HG03135 (cell line): Measurements from ENCODE around the gene MTUS2.
A peak's percentile ranks its signal among the peaks of the same experiment; 100 is the strongest.

ENCODE experiments used
- ATAC-seq: cut with Tn5 transposase; IDR thresholded peaks from one replicate; pipeline ENCODE4 v1.9.1; 2021; ENCODE audit warnings: mild to moderate bottlenecking, moderate library complexity; ENCODE audit not compliant: unreplicated experiment

Gene MTUS2

DNA sequence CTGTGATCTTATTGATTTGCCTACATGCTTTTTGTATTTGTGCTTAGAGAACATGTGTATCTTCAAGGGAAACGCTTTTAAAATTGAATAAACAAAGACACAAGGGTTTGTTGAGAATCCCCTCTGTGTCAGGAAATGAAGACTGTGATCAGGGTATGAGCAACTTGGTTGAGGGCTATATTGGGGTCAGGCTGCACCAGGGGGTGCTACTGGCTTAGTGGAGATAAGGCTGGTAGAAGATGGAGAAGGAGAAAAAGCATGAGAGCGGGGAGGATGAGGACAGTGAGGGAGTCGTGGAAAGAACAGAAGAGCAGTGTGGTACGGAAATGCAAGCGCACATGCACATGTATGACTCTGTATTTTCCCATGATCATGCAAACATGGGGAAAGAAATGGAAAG lies 201.6 kb downstream of the MTUS2 start:
- no peak for ATAC-seq

DNA sequence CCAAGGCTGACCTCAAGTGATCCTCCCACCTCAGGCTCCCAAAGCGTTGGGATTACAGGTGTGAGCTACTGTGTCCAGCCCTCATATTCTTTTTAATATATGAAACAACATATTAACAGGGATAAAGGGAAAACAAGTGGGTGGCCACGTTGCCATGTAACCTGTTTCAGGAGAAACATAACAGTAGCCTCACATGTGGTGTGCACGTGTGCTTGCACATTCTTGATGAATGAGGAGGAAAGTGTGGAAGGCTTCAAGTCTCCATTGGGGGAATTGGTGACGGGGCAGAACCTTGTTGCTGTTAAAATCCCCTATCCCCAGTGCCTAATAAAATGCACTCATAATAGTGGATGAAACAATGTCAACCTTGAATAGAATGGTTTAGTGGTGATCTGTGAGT lies 202.3 kb downstream of the MTUS2 start:
- ATAC-seq: no peak

- ATAC-seq: no peak
Observed at GRCh38 chr13:29022968-29023367, 202.8 kb downstream of the MTUS2 start.

DNA sequence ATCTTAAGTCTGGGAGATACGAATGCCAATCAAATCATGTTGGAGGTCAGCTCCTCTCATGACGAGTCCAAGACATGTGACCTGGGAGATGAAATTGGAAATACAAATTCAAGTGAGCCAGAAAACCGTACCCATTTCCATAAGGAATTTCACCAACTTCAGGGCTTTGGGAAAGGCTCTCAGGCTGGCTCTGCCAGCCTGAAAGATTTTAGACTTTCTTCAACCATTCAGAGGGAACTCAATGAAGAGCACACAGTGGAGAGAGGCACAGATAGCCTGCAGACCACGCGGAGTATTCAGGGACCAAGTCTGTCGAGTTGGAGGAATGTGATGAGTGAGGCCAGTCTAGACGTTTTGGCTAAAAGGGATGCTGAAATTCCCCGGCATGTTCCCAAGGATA lies 204.6 kb downstream of the MTUS2 start:
- ATAC-seq: no peak

DNA sequence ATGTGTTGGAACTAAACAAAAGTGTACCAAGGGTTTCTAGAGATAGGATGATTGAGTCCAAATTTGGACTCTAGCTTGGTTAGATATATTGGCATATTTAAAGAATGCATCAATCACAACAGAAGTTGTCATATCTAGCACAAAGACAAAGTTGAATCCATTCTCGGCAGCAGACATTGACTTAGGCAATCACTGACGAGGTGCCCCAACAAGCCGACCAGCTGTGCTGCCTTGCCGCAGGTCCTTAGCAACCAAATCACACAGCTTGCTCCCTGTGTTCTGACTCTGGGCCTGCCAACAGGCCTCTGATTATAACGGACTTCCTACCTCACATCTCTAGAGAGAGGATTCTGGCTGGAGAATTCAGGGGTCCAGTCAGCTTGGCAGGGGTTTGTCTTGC lies 208.7 kb downstream of the MTUS2 start:
- no peak for ATAC-seq

DNA sequence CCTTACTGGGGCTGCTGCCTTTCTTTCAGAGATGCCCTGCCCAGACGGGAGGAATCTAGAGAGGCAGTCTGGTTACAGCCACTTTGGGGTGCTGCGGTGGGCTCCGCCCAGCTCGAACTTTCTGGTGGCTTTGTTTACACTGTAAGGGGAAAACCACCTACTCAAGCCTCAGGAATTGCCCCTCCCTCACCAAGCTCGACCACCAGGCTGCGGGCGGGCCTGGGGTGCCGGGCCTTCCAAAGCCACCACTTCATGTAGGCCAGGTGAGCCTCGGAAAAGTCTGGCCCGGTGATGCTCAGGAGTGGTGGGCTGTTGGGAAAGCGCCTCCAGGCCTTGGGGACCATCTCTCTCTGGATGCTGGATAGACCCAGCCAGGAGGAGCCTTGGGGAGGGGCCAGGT lies 218.6 kb downstream of the MTUS2 start:
- no peak for ATAC-seq

GRCh38 chr13:29039212-29039611 lies 219.1 kb downstream of the MTUS2 start:
- ATAC-seq: no peak

- no peak for ATAC-seq
Observed at GRCh38 chr13:29046588-29046987, 226.4 kb downstream of the MTUS2 start.

- ATAC-seq: no peak
Observed at GRCh38 chr13:29049524-29049923, 229.4 kb downstream of the MTUS2 start.

DNA sequence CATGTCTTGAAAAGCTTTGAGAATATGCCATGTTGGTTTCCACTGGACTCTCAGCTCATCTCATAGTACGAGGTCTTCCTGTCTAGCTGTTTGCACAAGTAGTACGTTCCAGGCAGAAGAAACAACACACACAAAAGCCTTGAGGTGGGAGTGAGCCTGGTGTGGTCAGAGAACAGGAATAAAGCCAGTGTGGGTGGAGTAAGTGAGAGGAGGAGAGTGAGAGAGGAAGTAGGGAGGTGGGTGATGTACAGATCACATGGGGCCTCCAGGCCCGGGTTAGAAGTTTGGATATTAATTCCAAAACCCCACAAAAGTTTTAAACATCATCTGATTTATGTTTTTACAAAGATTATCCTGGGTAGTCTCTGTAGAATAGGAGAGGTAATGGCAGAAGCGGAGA lies 230.6 kb downstream of the MTUS2 start:
- ATAC-seq: no peak

DNA sequence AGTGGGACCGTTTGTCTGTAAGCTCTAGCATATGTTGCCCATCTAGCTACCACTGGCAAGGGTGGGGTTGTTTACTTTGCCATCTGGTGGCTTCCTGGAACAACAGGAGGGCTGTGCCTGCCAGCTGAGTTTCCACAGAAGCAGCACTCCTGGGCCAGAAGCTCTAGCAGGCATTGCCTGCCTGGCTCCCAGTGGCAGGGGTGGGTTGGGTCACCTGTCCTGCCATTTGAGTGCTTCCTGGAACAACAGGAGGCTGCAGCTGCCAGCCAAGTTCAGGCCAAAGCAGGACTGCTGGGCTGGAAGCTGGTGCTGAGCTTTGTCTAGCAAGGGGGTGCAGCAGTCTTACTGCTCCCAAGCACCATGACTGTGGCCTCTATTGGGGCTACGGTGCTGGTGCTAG lies 239.7 kb downstream of the MTUS2 start:
- ATAC-seq: no peak

DNA sequence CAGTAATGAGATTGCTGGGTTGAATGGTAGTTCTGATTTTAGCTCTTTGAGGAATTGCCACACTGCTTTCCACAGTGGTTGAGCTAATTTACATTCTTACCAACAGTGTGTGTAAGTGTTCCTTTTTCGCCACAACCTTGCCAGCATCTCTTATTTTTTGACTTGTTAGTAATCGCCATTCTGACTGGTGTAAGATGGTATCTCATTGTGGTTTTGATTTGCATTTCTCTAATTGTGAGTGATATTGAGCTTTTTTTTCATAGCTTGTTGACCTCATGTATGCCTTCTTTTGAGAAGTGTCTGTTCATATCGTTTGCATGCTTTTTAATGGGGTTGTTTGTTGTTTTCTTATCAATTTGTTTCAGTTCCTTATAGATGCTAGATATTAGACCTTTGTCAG lies 245.0 kb downstream of the MTUS2 start:
- ATAC-seq: no peak

GRCh38 chr13:29067306-29067945 lies 247.3 kb downstream of the MTUS2 start:
- no peak for ATAC-seq

GRCh38 chr13:29073755-29074154 lies 253.6 kb downstream of the MTUS2 start:
- no peak for ATAC-seq

GRCh38 chr13:29077051-29077813 lies 257.1 kb downstream of the MTUS2 start:
- ATAC-seq: no peak

- peak; percentile 77 for ATAC-seq
Observed at GRCh38 chr13:29081036-29081435, 260.9 kb downstream of the MTUS2 start.

DNA sequence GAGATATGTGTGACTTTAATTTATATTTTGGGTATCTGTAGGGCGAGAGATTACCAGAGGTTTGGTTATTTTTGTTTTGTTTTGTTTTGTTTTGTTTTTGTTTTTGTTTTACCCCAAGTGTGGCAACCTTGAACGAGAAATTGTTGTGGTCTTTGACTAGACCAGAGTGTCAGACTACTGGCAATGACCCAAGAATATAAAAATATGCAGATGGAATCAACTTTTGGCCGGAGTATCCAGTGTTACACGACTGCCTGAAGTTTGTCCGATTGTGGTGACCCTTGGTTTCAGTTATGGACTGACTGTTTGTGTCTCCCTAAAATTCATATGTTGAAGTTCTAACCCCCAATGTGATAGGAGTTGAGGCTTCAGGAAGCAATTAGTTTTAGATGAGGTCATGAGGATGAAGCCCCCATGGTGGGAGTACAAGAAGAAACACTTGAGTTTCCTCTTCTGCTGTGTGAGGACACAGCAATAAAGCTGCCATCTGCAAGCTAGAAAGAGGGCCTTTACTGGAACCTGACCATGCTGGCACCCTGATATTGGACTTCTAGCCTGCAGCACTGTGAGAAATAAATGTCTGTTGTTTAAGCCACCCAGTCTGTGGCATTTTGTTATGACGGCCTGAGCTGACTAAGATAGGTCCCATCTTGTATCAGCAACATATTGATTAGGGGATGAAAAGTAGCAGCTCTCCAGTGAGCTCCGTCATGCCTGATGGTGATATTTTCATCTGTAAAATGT lies 261.7 kb downstream of the MTUS2 start:
- no peak for ATAC-seq

DNA sequence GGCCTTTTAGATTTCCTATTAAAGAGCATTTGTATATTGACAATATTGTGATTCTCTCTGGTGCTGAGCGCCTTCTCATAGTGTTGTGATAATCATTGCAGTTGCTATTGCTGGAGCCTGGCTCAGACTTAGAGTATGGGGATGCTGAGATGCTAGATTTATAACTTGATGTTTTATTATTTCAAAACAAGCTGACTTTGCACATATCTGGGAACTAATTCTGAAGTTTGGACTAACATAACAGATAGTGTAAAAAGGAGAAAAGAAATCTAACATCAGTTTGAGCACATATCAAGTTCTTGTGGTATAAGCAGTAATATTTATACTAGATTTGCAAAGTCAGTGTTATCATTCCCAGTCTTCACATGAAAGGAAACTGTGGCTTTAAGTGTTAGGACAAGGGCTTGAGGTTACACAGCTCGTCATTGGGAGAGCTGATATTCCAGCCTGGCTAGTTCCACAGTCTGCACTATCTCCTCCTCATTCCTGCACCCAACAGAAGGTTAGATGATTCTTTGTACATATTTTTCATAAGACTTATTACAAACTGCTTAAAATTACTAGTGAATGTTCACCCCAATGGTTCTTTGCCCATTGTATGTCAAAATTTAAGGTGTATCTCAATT lies 279.8 kb downstream of the MTUS2 start:
- ATAC-seq: no peak

GRCh38 chr13:29100758-29101157 lies 280.6 kb downstream of the MTUS2 start:
- ATAC-seq: no peak

- no peak for ATAC-seq
Observed at GRCh38 chr13:29101409-29101808, 281.3 kb downstream of the MTUS2 start.

- ATAC-seq: no peak
Observed at GRCh38 chr13:29101905-29102304, 281.8 kb downstream of the MTUS2 start.
